GM12801 (cell line): ENCODE results near the gene IGIP.

Experiments
- TF ChIP-seq, protein P1 (sequence below): IDR thresholded peaks from one replicate; pipeline ENCODE4 v1.5.1; 2011; ENCODE audit warnings: control low read depth; ENCODE audit not compliant: insufficient read length; ENCODE audit errors: extremely low read depth

The IGIP gene

DNA sequence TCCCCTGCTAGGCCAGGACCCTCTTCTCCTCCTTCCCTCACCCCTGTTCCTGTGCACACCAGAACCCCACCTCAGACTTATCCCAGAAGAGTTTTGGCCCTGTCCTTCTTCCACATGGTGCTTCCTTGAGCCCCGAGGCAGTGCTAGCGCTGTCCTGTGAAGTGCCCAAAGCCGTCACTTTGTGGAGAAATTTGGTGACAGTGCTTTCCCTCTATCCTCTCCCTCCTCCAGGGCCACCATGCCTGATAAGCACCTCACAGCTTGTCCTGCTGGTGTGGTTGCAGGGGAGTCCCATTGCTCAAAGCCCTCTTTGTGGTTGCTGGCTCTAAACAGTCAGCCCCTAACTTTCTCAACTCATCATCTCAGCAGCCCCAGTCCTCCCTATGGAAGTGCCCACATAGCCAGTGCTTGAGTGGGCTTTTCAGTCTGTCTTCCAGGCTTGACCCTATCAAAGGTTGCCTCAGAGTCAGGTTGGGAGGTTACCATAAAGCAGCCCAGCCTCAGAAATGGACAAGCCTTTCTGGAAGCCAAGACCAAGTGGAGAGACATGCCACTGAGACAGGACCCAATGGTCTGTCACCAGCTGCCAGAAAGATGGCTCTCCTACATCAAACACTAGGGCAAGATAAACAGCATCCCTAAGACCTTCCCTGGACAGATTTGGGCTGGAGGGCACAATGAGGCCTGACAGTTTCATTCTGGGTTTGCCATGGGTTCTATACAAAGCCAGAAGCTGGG lies 18.0 kb downstream of the IGIP start:
- TF ChIP-seq, protein P1, sequence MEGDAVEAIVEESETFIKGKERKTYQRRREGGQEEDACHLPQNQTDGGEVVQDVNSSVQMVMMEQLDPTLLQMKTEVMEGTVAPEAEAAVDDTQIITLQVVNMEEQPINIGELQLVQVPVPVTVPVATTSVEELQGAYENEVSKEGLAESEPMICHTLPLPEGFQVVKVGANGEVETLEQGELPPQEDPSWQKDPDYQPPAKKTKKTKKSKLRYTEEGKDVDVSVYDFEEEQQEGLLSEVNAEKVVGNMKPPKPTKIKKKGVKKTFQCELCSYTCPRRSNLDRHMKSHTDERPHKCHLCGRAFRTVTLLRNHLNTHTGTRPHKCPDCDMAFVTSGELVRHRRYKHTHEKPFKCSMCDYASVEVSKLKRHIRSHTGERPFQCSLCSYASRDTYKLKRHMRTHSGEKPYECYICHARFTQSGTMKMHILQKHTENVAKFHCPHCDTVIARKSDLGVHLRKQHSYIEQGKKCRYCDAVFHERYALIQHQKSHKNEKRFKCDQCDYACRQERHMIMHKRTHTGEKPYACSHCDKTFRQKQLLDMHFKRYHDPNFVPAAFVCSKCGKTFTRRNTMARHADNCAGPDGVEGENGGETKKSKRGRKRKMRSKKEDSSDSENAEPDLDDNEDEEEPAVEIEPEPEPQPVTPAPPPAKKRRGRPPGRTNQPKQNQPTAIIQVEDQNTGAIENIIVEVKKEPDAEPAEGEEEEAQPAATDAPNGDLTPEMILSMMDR: no peak

DNA sequence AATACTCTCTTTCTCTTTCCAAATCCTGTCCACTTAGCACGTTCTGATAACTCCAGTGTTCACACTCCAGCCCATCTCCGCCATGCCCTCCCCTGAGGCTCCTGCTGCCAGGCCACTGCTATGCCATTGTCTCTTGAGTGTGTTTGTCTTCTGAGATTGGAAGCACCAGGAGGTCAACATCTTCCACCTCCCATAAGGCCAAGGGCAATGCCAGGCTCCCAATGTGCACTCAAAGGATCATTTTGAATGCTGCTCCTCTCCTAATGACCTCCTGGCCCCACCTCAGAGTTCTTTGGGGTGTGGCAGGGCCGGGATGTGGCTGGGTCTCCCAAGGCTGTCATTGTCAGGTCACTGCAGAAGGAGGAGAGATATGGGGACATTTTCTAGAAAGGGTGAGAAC lies 19.5 kb downstream of the IGIP start:
- TF ChIP-seq, protein P1: no peak

DNA sequence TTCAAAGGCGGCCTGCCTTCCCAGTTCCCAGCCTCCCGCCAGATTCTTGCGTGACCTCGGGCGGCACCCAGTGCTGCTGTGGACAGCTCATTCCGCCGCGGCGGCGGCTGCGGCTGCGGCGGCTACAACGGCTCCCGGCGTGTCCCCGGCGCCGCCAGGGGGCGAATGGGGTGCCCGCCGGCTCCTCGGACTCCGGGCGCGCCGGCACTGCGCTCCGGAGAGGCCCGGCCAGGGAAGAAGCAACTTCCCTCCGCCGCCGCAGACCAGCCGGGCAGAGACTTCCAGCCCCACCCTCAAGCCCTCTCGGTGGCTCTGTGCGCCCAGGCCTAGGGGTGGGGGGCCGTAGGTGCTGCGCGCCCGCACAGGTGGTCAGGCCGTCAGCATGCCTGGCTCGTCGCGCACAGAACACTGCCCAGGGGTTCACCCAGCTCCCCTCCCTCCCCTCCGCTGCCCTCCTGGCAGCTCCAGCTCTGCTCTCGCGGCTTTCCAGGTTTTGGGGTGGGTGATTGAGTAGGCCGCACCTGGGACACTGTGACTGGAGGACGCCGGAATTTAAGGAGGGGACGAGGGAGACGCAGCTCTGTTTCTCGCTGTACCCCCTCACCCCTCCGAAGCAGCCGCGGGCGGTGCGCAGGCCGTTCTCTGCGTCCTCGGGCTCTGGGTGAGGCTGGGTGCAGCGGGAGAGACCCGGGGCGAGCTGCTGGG lies 20.2 kb downstream of the IGIP start:
- TF ChIP-seq, protein P1: no peak

DNA sequence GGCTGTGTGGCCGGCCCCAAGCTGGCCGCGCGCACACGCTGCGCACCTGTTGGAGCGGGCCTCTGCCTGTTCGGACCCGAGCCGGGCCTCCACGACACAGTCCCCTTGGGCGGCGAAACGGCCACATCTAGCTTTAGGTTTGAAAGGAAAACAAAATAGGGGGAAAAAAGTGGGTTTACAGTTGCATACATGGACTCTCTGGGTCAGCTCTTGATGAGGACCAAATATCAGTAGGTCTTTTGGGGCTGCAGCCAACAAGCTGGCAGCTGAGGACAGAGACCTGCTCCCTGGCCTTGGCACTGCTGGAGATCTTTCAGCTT lies 20.7 kb downstream of the IGIP start:
- TF ChIP-seq, protein P1: no peak

DNA sequence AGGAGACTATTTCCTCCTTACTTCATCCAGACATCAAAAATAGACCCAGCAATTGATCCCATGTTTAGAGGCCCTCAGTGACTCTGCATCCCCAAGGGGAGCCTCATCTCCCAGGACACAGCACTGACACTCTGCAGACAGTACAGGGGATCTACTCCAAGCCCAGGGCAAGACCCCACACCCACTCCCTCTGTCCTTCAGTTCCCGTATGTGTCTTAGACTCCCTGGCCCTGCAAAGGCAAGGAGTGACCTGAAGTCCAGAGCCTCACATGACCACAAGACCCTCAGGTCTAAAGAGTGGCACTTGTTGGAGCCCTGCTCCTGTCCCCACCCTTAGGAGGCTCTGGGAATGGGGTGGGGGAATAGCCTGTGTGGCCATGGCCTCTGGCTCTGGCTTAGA lies 21.7 kb downstream of the IGIP start:
- TF ChIP-seq, protein P1: no peak

DNA sequence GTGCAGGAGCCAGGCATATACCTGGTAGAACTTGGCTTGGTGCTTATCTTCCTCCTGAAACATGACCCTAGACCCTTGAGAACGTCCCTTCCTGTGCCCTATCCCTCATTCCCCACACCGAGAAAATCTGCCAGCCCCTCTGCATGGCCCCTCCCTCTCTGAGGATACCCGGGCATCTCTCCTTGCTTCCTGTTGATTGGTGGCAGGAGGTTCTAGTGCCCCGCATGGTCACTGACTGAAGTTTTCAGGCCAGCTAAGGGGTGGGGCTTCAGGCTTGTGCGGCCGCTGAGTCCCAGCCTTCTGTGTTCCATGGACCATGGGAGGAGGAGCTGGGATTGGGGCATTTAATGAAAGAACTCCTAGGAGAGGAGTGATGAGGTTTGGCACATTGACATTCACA lies 22.8 kb downstream of the IGIP start:
- TF ChIP-seq, protein P1: no peak

DNA sequence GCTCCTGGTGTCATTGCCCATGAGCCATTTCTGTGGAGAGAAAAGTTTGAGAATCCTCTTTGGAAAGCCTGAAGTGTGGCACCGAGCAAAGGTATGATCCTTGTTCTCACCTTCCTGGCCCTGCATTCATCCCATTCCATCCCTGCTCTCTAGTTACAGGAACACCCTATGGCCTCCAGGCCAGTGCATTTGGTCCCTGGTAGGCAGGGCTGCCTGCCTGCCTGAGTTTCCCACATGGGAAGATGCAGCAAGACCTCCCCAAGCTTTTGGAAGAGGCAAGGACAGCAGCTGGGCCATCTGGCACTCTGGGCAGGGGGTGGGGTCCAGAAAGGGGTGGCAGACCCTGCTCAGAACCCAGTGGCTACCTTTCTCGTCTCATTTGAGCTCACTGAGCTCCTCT lies 24.5 kb downstream of the IGIP start:
- TF ChIP-seq, protein P1: no peak
